Ishikawa (cell line): ENCODE results near the gene SPANXB1.

Source experiments
- CEBPB ChIP-seq: IDR thresholded peaks from 2 replicates; pipeline ENCODE4 v1.6.1; 2012
- EGR1 ChIP-seq: IDR thresholded peaks from 2 replicates; pipeline ENCODE4 v1.6.1; 2012
- FOXM1 ChIP-seq: IDR thresholded peaks from 2 replicates; pipeline ENCODE4 v1.6.1; 2012; ENCODE audit warnings: low read depth, borderline replicate concordance
- RAD21 ChIP-seq: IDR thresholded peaks from 2 replicates; pipeline ENCODE4 v1.6.1; 2012; ENCODE audit warnings: low read depth
- REST ChIP-seq: IDR thresholded peaks from 2 replicates; pipeline ENCODE4 v1.6.1; 2012; ENCODE audit warnings: low read depth, mild to moderate bottlenecking
- TAF1 ChIP-seq: IDR thresholded peaks from 2 replicates; pipeline ENCODE4 v1.6.1; 2012; ENCODE audit warnings: low read depth, mild to moderate bottlenecking
- TCF12 ChIP-seq: IDR thresholded peaks from 2 replicates; pipeline ENCODE4 v1.6.1; 2012; ENCODE audit warnings: low read depth
- TEAD4 ChIP-seq: IDR thresholded peaks from 2 replicates; pipeline ENCODE4 v1.6.1; 2012
- YY1 ChIP-seq: IDR thresholded peaks from 2 replicates; pipeline ENCODE4 v1.6.1; 2012; ENCODE audit warnings: low read depth
- ZBTB7A ChIP-seq: IDR thresholded peaks from 2 replicates; pipeline ENCODE4 v1.6.1; 2012; ENCODE audit warnings: low read depth

- no peak for TF ChIP-seq TCF12
- no peak for TF ChIP-seq TAF1
- no peak for TF ChIP-seq RAD21
- TF ChIP-seq FOXM1 = no peak
- no peak for TF ChIP-seq REST
- TF ChIP-seq EGR1 = no peak
- no peak for TF ChIP-seq CEBPB
- no peak for TF ChIP-seq ZBTB7A
- no peak for TF ChIP-seq TEAD4
- no peak for TF ChIP-seq YY1
These were observed 31.1 kb upstream of the SPANXB1 start for GRCh38 chrX:140971099-140971795.
